Cardiac muscle cell (in vitro differentiated cells and primary cell): ENCODE data around the gene PLCH2. TPM values are rescaled to one million over a fixed set of nuclear protein-coding genes. Genes with fewer than 3 reads are reported as not detected.
A peak's percentile ranks its signal among the peaks of the same experiment; 100 is the strongest.

Experiments
- DNase-seq, 2 donors: peaks; one replicate each; pipeline versions ENCODE4 v3.0.0 to v3.0.0-alpha.2; 2010 to 2017; ENCODE audit warnings: low read depth in 1 of 2, low spot score in 1 of 2
- H3K27ac ChIP-seq: fragments of 200-600 bp; sonication (generic); 2 replicates; pipeline ENCODE4 v1.5.1; 2016
- H3K27me3 ChIP-seq: fragments of 200-600 bp; sonication (generic); 2 replicates; pipeline ENCODE4 v1.6.0; 2016; ENCODE audit warnings: control low read depth
- H3K36me3 ChIP-seq: fragments of 200-600 bp; sonication (generic); 2 replicates; pipeline ENCODE4 v1.5.1; 2016; ENCODE audit warnings: control low read depth
- H3K4me1 ChIP-seq: fragments of 200-600 bp; sonication (generic); 2 replicates; pipeline ENCODE4 v1.8.1; 2017; ENCODE audit warnings: low read depth, mild to moderate bottlenecking, mixed run types
- H3K4me3 ChIP-seq: fragments of 200-600 bp; sonication (generic); 2 replicates; pipeline ENCODE4 v1.5.1; 2016; ENCODE audit warnings: mild to moderate bottlenecking
- H3K9me3 ChIP-seq: fragments of 200-600 bp; sonication (generic); 2 replicates; pipeline ENCODE4 v1.5.1; 2017; ENCODE audit warnings: low read depth, mild to moderate bottlenecking, control low read depth
- CTCF ChIP-seq: IDR thresholded peaks from 2 replicates; pipeline ENCODE4 v1.5.1; 2012; ENCODE audit warnings: low read depth, mild to moderate bottlenecking, low read length
- polyA plus RNA-seq: library from polyadenylated mRNA; unstranded; fragments of >200 nt; fragmentation: Nextera tagmentation; extraction: Ambion mirVana; gene quantifications from 2 replicates; pipeline ENCODE4 v1.2.1, GENCODE V29; 2016
- total RNA-seq: library from RNA; depleted of rRNA; stranded (reverse); fragments of >200 nt; gene quantifications from 2 replicates; pipeline ENCODE4 v1.2.3, GENCODE V29; 2016

The PLCH2 gene
- total and polyA plus RNA-seq, 2 experiments from 2014 or later, result 0.33 to 0.44 TPM

- peaks cover 5% of the 10 kb centered on the region for H3K27me3 ChIP-seq
- TF ChIP-seq CTCF, result no peak
- H3K9me3 ChIP-seq, result no peaks in the 10 kb centered on the region
- H3K4me1 ChIP-seq, result peaks cover 5% of the 10 kb centered on the region
- H3K4me3 ChIP-seq, result no peak overlapping the region
- no peaks in the 10 kb centered on the region for H3K36me3 ChIP-seq
- DNase-seq, result peak in 1 of 2 donors; percentile 55
- no peak overlapping the region for H3K27ac ChIP-seq
Observed at GRCh38 chr1:2462819-2463218, 13.3 kb upstream of the PLCH2 start.

- Histone ChIP-seq H3K36me3 (no peaks in the 10 kb centered on the region), H3K27me3 (peaks cover 5% of the 10 kb centered on the region), H3K4me3 (no peak overlapping the region), H3K4me1 (peaks cover 5% of the 10 kb centered on the region), H3K9me3 (no peaks in the 10 kb centered on the region), H3K27ac (no peak overlapping the region)
- no peak for DNase-seq
- TF ChIP-seq CTCF, result no peak
Observed at GRCh38 chr1:2463396-2463795, 12.7 kb upstream of the PLCH2 start.

GRCh38 chr1:2465371-2466269, 10.5 kb upstream of the PLCH2 start:
- DNase-seq, result no peak
- H3K27me3 ChIP-seq, result peaks cover 5% of the 10 kb centered on the region
- no peak for TF ChIP-seq CTCF
- no peaks in the 10 kb centered on the region for H3K9me3 ChIP-seq
- H3K4me1 ChIP-seq, result peaks cover 5% of the 10 kb centered on the region
- H3K36me3 ChIP-seq, result no peaks in the 10 kb centered on the region
- H3K4me3 ChIP-seq, result no peak overlapping the region
- no peak overlapping the region for H3K27ac ChIP-seq

GRCh38 chr1:2466270-2466665, 9.8 kb upstream of the PLCH2 start:
- Histone ChIP-seq H3K4me1 (peaks cover 5% of the 10 kb centered on the region), H3K9me3 (no peaks in the 10 kb centered on the region), H3K27me3 (peaks cover 5% of the 10 kb centered on the region), H3K4me3 (no peak overlapping the region), H3K27ac (no peak overlapping the region), H3K36me3 (no peaks in the 10 kb centered on the region)
- TF ChIP-seq CTCF, result no peak
- no peak for DNase-seq

GRCh38 chr1:2466958-2467554, 9.0 kb upstream of the PLCH2 start:
- Histone ChIP-seq H3K27me3 (peaks cover 5% of the 10 kb centered on the region), H3K27ac (no peak overlapping the region), H3K4me3 (no peak overlapping the region), H3K36me3 (no peaks in the 10 kb centered on the region), H3K9me3 (no peaks in the 10 kb centered on the region), H3K4me1 (peaks cover 5% of the 10 kb centered on the region)
- DNase-seq, result no peak
- TF ChIP-seq CTCF, result no peak
